HG02759 (cell line): ENCODE data around the gene KERA.

Source experiments
- ATAC-seq: cut with Tn5 transposase; IDR thresholded peaks from one replicate; pipeline ENCODE4 v1.9.1; 2021; ENCODE audit warnings: mild to moderate bottlenecking, moderate library complexity; ENCODE audit not compliant: unreplicated experiment

KERA gene

DNA sequence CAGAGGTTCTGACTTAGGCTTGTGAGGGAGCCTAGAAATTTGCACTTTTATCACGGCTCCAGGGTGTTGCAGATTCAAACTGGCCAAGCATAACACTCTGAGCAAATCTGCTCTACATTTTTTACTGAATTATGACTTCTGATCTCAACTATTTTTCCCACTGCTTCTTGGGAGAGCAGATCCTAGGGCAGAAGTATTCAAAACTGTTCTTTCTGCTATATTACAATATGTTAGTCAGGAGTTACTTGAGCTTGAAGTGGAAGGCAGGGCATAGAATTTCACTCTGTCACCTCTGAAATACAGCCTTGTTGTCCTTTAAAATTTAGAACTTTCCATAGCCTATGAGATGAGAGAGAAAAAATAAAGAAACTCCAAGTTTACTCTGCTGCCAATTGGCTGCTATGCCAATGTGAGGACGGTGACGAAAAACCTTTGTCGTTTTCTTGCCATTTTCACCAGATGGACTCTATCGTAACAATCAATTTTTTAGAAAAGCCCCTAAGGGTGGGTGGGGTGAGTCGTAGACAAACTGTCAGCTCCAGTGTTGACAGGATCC lies 16.4 kb upstream of the KERA start:
- ATAC-seq: no peak

DNA sequence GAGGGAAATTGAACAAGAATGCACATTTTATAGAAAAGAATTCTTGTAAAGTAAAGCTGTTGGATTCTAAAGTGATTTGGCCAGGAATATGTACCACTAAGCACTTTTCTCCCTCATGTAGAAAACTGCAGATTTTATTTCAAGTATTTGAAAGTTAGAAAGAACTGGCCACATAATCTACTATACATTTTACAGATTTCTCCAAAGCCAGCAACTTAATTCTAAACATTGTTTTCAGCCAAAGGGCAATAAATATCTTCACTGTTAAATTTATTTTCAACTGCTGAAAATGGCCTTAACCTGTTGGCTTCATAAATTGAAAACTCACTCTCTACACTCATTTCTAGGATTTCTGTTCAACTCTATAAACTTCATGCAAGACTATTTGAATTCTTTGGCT lies 15.6 kb upstream of the KERA start:
- ATAC-seq: no peak

DNA sequence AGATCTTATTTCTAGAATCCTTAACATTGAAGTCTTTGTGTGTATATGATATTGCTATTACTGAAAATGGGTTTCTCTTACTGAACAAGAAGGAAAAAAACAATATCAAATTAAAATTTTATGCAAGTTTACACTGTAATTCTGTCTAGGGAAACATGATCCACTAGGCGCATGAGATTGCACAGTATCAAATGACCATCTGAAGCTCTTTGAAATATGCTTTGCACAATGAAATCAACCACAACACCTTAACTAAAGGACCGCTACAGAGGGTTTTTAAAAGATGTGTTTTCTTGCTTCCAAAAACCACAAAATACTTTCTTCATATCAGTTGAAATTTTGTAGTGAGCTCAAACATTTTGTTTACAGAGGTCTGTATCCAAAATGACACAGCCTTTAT lies 15.1 kb upstream of the KERA start:
- ATAC-seq: no peak

DNA sequence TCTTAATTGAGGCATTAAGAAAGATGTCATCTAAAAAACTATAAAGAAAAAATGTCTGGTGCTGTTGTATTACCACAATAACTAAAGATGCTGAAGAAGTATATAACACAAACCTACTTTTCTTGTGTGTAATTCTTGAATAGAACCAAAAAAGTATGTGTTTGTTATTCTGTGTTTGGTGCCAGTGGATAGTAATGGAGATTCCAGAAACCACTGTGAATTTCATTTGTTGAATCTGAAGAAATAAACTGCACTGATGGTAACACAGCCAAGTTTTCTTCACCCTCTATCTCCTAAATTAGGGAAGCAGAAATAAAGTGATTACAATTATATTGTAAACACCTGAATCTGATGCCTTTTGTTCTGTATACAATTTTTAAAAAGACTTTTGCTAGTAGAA lies 13.1 kb upstream of the KERA start:
- no peak for ATAC-seq

DNA sequence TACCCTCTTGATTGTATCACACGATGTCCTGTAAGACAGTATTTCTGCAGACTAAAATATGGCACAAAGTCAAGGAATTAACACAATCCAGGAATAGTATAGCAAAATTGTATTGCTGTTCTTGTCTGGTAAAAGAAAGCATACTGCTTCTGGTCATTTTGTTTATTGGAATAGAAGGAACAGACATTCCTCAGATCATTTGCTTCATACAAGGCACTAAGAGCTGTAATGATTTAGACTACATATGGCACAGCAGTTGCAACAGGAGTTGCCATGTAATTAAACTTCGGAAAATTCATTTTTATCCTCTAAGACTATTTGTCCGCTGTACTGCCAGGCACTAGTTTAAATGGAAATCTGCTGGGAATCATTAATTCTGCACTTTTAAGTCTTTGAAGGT lies 7.6 kb upstream of the KERA start:
- ATAC-seq: no peak

DNA sequence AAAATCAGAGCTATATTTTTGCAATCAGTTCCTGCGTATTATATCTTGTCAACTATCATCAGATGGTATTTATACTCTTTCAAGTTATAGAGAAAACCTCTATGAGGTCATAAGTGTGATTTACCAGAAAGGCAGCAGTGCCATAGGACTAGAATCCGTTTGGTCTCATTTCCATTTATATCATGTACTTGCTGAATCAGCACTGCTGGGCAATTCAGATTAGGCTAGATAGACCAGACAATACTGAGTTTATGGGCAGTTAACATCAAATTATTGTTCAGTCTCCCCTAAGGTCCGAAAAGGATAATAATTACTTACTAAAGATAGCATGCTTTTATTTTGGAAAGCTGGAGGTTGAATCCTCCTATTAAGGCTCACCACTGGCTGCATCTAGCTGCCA lies 6.8 kb upstream of the KERA start:
- ATAC-seq: no peak

DNA sequence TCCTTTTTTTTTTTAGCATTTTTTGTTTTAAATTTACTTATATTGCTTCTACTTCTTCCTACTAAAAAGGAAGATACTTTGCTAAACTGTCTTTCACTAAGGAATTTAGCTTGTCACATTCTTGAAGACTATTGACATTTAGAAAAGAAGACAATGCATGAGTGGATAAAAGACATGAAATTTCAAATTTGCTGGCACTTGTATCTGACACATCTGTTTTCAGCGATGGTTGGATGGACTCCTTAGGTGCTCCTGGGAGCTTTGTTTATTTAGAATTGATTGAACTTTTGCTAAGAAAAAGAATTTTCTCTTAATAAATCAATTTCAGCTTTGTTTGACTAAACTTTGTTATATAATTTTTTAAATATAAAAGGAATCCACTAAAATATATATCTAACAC lies 3.3 kb upstream of the KERA start:
- no peak for ATAC-seq

DNA sequence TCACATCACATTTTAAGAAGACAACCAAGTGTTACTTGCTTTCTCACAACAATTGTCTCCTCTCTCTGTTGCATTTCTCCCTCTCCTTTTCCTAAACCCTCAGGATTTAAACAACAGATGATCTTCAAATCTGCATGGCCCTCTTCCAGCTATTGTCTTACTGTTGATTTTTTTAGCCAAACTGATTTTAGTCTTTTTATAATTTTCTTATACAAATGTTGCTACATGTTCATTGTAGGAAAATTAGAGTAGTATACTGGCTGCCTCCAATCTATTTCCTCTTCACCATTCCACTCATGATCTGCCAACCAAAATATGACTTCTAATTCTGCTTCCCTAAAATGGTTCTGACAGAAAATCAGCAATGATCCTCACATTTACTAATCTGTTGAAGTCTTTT lies 1.4 kb upstream of the KERA start:
- ATAC-seq: no peak

DNA sequence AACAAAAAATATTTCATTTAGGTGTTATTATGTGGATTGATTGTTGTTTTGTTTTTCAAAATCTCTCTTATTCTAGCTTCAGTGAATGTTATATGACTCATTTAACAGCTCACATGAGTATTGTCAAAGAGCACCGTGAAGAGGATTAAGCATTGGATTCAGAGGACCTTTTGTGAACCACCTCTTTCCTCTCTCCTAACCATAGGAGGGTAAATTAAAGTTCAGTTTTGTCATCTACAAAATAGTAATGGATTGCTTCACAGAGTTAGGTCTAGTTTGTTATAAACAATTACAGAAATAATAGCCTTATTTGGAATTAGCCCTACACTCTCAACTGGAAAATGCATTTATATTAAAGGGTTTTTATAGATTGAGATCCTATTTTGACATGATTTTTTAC lies 962 bp upstream of the KERA start:
- no peak for ATAC-seq

DNA sequence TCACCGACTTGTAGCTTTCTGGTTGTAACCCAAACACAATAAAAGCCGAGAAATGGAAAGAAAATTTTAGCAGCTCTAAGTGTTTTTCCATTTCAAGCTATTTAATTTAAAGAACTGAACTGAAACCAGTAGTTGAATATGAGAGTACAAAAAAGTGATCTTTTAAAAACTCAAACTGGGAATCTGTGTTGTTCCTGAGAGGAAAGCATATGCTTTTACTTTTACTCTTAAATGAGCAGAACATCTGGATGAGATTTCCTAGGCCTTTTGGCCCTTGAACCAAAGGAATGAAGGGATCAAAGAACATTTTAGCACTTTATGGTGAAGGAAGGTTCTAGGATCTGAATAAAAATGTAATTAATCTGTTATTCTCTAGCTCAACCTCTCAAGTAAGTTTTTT lies 1.3 kb downstream of the KERA start:
- no peak for ATAC-seq

DNA sequence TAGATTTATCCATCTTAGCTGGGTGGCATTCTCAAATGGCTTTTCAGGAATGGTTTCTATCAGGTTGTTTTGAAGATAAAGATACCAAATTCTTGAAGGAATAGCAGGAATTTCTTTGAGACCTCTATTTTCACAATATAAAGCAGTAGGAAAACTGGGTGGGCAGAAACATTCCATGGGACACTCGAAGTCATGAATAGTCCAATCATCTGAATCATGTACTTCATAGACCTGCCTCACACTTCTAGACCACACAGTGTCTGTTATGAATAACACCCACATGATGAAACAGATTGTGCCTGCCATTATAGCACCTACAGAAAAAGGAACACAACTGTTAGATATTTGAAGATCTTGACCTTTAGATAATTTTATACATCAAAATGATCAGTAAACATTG lies 1.8 kb downstream of the KERA start:
- no peak for ATAC-seq

DNA sequence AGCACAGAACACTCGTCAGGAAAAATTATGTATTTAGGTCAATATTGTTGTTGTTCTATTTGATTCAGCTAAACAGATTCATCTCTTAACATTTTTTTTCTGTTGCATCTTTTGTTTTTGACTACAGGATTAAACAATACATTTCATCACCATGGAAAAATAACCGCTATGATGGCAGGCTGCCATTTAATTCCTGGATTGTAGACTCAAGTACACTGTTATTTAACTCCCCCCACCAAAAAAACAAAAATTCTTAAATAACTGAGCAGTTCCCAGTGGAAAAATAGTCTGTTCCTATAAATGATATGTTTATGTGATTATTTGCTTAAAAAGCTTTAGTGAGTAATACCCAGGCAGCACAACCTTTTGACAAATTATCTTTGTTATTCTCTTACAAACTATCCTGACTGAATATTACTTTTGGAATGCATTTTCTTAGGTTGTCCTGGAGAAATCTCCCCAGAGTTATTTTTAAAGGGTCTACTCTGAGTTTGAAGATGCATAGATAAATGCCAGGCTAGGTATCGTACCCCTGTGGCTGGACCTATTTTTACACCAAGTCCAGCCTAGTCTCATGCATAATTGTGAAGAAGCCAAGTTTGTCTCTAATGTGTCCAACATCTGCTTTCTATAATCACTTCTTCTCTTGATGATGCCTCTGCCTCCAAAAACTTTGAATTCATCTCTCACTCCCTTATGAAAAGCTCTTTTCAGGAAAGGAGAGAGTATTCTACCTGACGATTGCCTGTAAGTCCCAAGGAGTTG lies 3.7 kb downstream of the KERA start:
- ATAC-seq: no peak

DNA sequence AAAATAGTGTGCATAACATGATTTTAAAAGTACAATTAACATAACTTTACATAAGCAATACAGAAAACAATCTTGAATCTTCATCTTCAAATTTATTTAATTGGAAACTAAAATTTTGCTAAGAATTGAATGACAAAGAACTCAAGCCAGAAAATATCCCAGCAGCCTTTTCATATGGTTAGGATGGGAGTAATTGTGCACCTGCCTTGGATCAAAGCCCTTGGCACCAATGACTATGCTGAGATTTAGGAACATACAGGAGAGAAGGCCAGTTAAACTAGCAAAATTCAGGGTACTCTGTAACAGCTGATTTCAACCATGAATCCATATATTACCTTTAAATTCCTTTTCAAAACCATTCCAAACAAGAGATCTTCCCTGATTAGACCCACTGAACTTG lies 5.8 kb downstream of the KERA start:
- ATAC-seq: no peak

DNA sequence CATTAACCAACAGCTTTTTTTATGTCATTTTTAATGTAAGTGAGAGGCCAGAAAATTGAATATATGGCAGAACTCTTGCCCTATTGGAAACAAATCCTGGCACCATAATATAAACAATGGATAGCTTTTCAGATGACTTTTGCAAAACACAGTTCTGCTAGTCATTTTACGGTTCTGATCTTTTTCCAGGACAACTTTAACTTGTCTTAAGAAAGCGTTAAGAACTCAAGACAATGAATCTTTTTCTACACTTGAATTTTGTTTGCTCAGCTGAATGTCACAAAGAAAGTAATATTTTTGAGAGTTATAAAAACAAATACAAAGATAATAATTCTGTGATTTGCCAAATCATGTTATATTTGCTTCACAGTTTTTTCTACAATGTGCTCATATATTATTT lies 13.2 kb downstream of the KERA start:
- no peak for ATAC-seq

DNA sequence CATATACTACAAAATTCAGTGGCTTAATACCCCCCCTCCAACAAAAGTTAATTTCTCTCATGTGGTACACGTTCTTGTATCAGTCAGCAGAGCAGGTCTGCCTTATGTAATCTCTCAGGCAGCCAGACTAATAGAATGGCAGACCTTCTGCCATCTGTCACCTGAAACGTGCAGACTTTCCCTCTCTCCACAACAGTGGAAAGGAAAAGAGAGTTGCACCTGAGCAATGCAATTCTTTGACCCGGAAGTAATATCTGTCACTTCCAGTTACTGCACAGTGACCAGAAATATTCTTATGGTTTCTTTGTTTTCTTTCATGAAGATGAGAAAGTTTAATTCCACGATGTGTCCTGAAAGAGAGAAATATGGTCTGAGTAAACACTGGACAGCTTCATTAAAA lies 14.4 kb downstream of the KERA start:
- ATAC-seq: no peak

DNA sequence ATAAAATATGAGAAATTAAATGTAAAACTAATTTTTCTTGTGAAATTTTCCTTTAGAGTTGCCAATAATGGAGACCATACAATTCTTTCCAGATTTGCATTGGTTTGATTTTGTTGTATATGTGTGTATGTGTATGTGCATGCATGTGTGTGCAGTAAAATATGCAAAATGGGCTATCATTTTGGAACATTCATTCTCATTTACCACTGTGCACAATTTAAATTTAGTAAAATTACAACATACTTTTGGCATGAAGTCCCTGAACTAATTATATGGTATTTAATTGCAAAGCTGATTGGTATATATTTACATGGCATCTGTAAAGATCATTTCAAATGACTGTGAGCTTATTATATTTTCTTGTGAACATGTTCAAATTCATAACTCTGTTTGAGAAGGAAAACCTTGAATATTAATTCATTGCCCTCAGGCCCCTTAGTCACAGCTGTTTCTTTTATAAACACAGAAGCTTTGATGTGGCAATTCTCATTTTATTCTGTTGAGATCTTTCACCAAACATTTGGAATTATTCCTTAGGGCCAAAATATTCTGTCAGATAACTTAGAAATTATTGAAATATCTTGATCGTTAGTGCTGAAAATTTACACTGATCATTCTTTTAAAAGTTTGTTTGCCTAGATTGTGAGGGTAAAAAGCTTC lies 17.6 kb downstream of the KERA start:
- no peak for ATAC-seq

DNA sequence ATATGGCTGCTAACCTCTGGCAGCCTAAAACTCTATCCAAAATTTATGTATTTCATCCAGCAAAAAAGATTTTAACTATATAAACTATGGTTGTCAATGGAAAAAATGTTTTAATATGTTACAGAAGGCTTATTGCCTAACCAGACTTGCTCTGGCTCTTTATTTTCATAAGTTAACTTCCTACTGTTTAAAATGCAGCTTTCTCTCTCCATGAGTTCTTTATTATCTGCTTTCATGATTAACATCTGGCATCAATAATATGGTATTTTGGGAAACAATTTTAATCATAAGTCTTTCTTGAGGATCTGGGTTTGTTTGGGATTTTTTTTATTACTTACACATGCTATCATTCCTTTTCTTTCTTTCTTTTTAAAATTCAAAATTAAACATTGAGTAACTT lies 20.5 kb downstream of the KERA start:
- ATAC-seq: no peak

DNA sequence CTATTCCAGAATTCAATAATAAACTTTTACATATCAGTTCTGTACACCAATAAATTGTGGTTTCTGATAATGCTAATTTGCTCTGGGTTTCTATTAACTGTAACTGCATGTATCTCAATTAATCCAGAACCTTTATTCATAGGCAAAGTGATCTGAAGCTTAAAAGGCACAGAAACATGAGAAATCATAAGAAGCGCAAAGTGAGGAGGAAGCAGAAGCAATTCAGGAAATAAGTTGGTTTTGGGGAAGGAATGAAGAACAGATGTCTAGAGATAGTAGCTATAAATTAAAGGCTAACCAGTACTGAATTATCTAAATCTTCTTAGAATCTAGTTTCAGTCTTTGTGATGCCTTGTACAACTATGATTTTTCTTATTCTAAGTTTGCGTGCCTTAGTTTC lies 24.6 kb downstream of the KERA start:
- no peak for ATAC-seq

DNA sequence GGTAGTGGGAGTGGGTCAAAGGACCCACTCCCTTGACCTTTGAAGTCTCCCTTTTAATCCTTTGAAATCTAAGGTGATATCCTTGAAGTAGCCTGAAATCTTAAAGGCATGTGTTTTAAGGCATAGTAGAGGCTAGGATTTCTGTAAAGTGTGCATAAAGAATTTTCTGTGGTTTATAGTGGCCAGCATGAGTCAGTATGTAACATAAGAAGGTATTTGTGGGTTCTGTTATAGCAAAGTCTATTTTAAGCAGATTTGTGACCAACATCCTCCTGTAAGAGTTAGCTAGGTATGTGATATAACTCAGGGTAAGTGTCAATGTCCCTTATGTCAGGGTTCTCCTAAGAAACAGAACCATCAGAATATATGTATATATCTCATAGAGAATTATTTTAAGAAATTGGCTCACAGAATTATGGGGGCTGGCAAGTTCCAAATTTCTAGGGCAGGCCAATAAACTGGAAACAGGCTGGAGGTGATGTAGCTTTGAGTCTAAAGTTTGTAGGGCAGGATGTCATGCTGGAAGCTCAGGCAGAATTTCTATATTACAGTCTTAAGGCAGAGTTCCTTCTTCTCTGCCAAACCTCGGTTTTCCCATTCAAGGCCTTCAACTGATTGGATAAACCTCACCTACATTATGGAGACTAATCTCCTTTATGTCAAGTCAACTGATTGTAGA lies 34.4 kb downstream of the KERA start:
- no peak for ATAC-seq

DNA sequence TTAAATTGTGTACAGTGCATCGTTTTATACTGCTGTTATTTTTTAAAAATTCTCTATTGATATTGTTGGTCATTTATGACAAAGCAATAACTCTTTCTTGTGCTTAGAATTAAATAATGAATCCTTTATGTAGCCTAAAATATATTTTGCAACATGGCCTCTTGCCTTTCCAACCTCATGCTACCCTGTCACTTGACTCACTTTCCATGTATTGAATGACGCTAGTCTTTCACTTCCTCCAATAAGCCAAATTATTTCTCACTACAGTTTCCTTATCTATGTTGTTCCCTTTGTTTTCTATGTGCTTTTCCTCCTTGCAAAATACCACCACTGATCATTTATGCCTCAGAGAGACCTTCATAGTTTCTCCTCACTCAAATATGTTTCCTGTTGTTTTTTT lies 36.7 kb downstream of the KERA start:
- no peak for ATAC-seq

DNA sequence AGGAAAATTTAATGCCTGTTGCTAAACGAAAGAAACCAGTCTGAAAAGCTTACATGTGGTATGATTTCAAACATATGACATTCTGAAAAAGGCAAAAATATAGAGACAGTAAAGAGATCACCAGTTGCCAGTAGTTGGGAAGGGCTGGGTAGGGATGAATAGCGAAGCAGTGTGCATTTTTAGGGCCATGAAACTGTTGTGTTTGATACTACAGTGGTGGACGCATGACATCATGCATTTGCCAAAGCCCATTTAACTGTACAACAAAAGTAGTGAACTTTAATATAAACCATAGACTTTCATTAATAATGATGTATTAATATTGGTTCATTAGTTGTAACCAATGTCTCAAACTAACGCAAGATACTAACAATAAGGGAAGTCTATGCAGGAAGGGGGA lies 38.4 kb downstream of the KERA start:
- ATAC-seq: no peak
